ENCODE results near the gene NCAPG2.

The NCAPG2 gene

GRCh38 chr7:158584407-158584806, 120.2 kb downstream of the NCAPG2 start:
- Histone ChIP-seq H3K27me3 (no peaks in the 10 kb centered on the region), H3K4me3 (ENCODE audit: low read depth, low read length) (no peak overlapping the region), H3K9me3 (no peaks in the 10 kb centered on the region), H3K4me1 (peaks cover 7% of the 10 kb centered on the region), H3K36me3 (no peaks in the 10 kb centered on the region)
- DNase-seq: no peak
- no peak for TF ChIP-seq CTCF (IDR thresholded peaks at IDR 0.05; ENCODE audit: low read depth, low read length)

GRCh38 chr7:158583810-158584209, 120.8 kb downstream of the NCAPG2 start:
- Histone ChIP-seq H3K27me3 (no peaks in the 10 kb centered on the region), H3K36me3 (no peaks in the 10 kb centered on the region), H3K4me1 (peaks cover 7% of the 10 kb centered on the region), H3K4me3 (ENCODE audit: low read depth, low read length) (no peak overlapping the region), H3K9me3 (no peaks in the 10 kb centered on the region)
- no peak for TF ChIP-seq CTCF (IDR thresholded peaks at IDR 0.05; ENCODE audit: low read depth, low read length)
- no peak for DNase-seq

GRCh38 chr7:158583143-158583542, 121.5 kb downstream of the NCAPG2 start:
- Histone ChIP-seq H3K4me3 (ENCODE audit: low read depth, low read length) (no peak overlapping the region), H3K4me1 (peaks cover 7% of the 10 kb centered on the region), H3K36me3 (no peaks in the 10 kb centered on the region), H3K9me3 (no peaks in the 10 kb centered on the region), H3K27me3 (no peaks in the 10 kb centered on the region)
- DNase-seq: no peak
- TF ChIP-seq CTCF (IDR thresholded peaks at IDR 0.05; ENCODE audit: low read depth, low read length): no peak

- no peak for TF ChIP-seq CTCF (IDR thresholded peaks at IDR 0.05; ENCODE audit: low read depth, low read length)
- DNase-seq: no peak
- no peak overlapping the region for H3K4me3 ChIP-seq (ENCODE audit: low read depth, low read length)
- no peaks in the 10 kb centered on the region for H3K27me3 ChIP-seq
- peaks cover 7% of the 10 kb centered on the region for H3K4me1 ChIP-seq
- no peaks in the 10 kb centered on the region for H3K9me3 ChIP-seq
- no peaks in the 10 kb centered on the region for H3K36me3 ChIP-seq
Measured at GRCh38 chr7:158582089-158582456, 122.5 kb downstream of the NCAPG2 start.

GRCh38 chr7:158581440-158582088, 123.0 kb downstream of the NCAPG2 start:
- Histone ChIP-seq H3K4me1 (peaks cover 7% of the 10 kb centered on the region), H3K36me3 (no peaks in the 10 kb centered on the region), H3K4me3 (ENCODE audit: low read depth, low read length) (no peak overlapping the region), H3K27me3 (no peaks in the 10 kb centered on the region), H3K9me3 (no peaks in the 10 kb centered on the region)
- TF ChIP-seq CTCF (IDR thresholded peaks at IDR 0.05; ENCODE audit: low read depth, low read length): no peak
- DNase-seq: no peak
